ENCODE measurements around the gene TFPI. TPM values are rescaled to one million over a fixed set of nuclear protein-coding genes. Genes with fewer than 3 reads are reported as not detected.

Gene TFPI
- total and polyA plus RNA-seq, 10 of the 15 experiments (the other 5 are each of a cell fraction or from before 2014, with no cell fraction given) = 0.07 to 0.59 (median 0.34) TPM

GRCh38 chr2:187497858-187498463 is 56.3 kb downstream of the TFPI start:
- no peak for FAIRE-seq
- Histone ChIP-seq H3K4me2 (ENCODE audit: control insufficient read depth, insufficient read depth) (no peak overlapping the region), H3K36me3 (ENCODE audit: control insufficient read depth in 2 of 2, insufficient read depth in 2 of 2, low read length in 1 of 2) (no peaks in the 10 kb centered on the region), H3K4me3 (no peak overlapping the region), H2AFZ (ENCODE audit: control insufficient read depth, low read depth, low read length) (no peak overlapping the region), H3K9ac (ENCODE audit: control insufficient read depth, insufficient read depth, low read length) (no peak overlapping the region), H4K20me1 (ENCODE audit: control insufficient read depth, insufficient read depth) (no peaks in the 10 kb centered on the region), H3K27ac (ENCODE audit: control insufficient read depth, insufficient read depth) (no peak overlapping the region), H3K79me2 (ENCODE audit: control insufficient read depth, insufficient read depth, low read length) (no peaks in the 10 kb centered on the region), H3K27me3 (replicated peaks in 1 of 2; ENCODE audit: control insufficient read depth in 2 of 2, insufficient read depth in 2 of 2, low read length in 1 of 2) (no peaks in the 10 kb centered on the region), H3K4me1 (ENCODE audit: control insufficient read depth, insufficient read depth, low read length) (no peaks in the 10 kb centered on the region), H3K9me3 (replicated peaks; ENCODE audit: control insufficient read depth, insufficient read depth, low read length) (no peaks in the 10 kb centered on the region; the same call in 2 of the 3 replicates)
- intact Hi-C loops (cut with micrococcal nuclease; ENCODE audit: unreplicated experiment) (no loop called here), in situ Hi-C loops (cut with MboI) (no loop called here)
- ATAC-seq = no peak
- BruUV-seq (replicated peaks) = no TSS peak
- ChIA-PET SMC1A (ENCODE audit: uncharacterized antibody, unreplicated experiment) (interaction anchor here (0.7 to 8.6 kb wide), 6 partner anchors 22 to 345 kb away, joined by 3 to 389 read pairs (median 14); no protein-coding TSS in a partner anchor), RAD21 (ENCODE audit: unreplicated experiment) (interaction anchor here (2.5 to 6.4 kb wide), 2 partner anchors 82 to 635 kb away, joined by 21 to 297 read pairs; no protein-coding TSS in a partner anchor), POLR2A (no interaction called here), CTCF (interaction anchor here (1.1 to 6.6 kb wide), 7 partner anchors 21 to 981 kb away, joined by 3 to 562 read pairs (median 18); no protein-coding TSS in a partner anchor)
- TF ChIP-seq CTCF (IDR thresholded peaks at IDR 0.05 in 2 of 3, conservative IDR thresholded peaks at IDR 0.05 in 1 of 3; ENCODE audit: control insufficient read depth in 2 of 3, extremely low read depth in 1 of 3, insufficient read depth in 1 of 3, low read depth in 3 of 3, low read length in 3 of 3) = peak in 2 of 3 experiments; percentile 31 to 42; a peak in 3 of 6 replicates
- no peak for TF ChIP-seq SREBF1 (IDR thresholded peaks at IDR 0.05; ENCODE audit: low read length)
- no peak for TF ChIP-seq PAX8 (IDR thresholded peaks at IDR 0.05)
- no peak for TF ChIP-seq ZNF384 (IDR thresholded peaks at IDR 0.05; ENCODE audit: borderline replicate concordance, low read depth, low read length)
- no peak for TF ChIP-seq BCLAF1 (IDR thresholded peaks at IDR 0.05)
- TF ChIP-seq ZNF24 (IDR thresholded peaks at IDR 0.05) = no peak
- TF ChIP-seq ZNF274 (IDR thresholded peaks at IDR 0.05; ENCODE audit: insufficient read depth, insufficient read length) = no peak
- 6% methylated on average over 1 of the region's 1 CpG for WGBS (ENCODE audit: insufficient coverage, insufficient replicate concordance, low lambda C conversion rate, missing lambda C conversion rate)
- DNase-seq (ENCODE audit: low read depth, low spot score) = no peak

Measured in GM12878 (cell line).